GM18508 (cell line): ENCODE measurements around the gene SPRY4.

Experiments used
- ATAC-seq: cut with Tn5 transposase; IDR thresholded peaks from one replicate; pipeline ENCODE4 v1.9.1; 2021; ENCODE audit warnings: moderate number of reproducible peaks; ENCODE audit not compliant: insufficient read depth, unreplicated experiment

The SPRY4 gene

GRCh38 chr5:142295960-142296860, 28.6 kb downstream of the SPRY4 start:
- ATAC-seq, result no peak

GRCh38 chr5:142295084-142295758, 29.6 kb downstream of the SPRY4 start:
- ATAC-seq, result no peak

- no peak for ATAC-seq
Measured at GRCh38 chr5:142293486-142293885, 31.3 kb downstream of the SPRY4 start.

GRCh38 chr5:142292808-142293207, 32.0 kb downstream of the SPRY4 start:
- no peak for ATAC-seq

GRCh38 chr5:142292249-142292648, 32.6 kb downstream of the SPRY4 start:
- ATAC-seq, result no peak

- ATAC-seq, result no peak
Measured at GRCh38 chr5:142290577-142291299, 34.1 kb downstream of the SPRY4 start.

- ATAC-seq, result no peak
Measured at GRCh38 chr5:142289708-142290576, 34.9 kb downstream of the SPRY4 start.

GRCh38 chr5:142287973-142288313, 36.9 kb downstream of the SPRY4 start:
- ATAC-seq, result peak; percentile 65

GRCh38 chr5:142287096-142287972, 37.5 kb downstream of the SPRY4 start:
- peak; percentile 41 for ATAC-seq

GRCh38 chr5:142286111-142286510, 38.7 kb downstream of the SPRY4 start:
- no peak for ATAC-seq

- ATAC-seq, result no peak
Measured at GRCh38 chr5:142283304-142283703, 41.5 kb downstream of the SPRY4 start.

GRCh38 chr5:142281966-142282365, 42.9 kb downstream of the SPRY4 start:
- ATAC-seq, result no peak

- ATAC-seq, result no peak
Measured at GRCh38 chr5:142281008-142281367, 43.8 kb downstream of the SPRY4 start.

- ATAC-seq, result no peak
Measured at GRCh38 chr5:142280066-142281007, 44.5 kb downstream of the SPRY4 start.

GRCh38 chr5:142278627-142279026, 46.2 kb downstream of the SPRY4 start:
- no peak for ATAC-seq

- ATAC-seq, result no peak
Measured at GRCh38 chr5:142277796-142278195, 47.0 kb downstream of the SPRY4 start.

GRCh38 chr5:142276517-142276916, 48.3 kb downstream of the SPRY4 start:
- no peak for ATAC-seq

GRCh38 chr5:142275496-142275895, 49.3 kb downstream of the SPRY4 start:
- ATAC-seq, result no peak
